ENCODE results near the gene INPP5K. TPM values are rescaled to one million over a fixed set of nuclear protein-coding genes. Genes with fewer than 3 reads are reported as not detected.
A peak's percentile ranks its signal among the peaks of the same experiment; 100 is the strongest.

The INPP5K gene
- total and polyA plus RNA-seq, 10 of the 15 experiments (the other 5 are each of a cell fraction or from before 2014, with no cell fraction given), result 0.58 to 41.2 (median 23.3) TPM

- ChIA-PET RAD21 (ENCODE audit: unreplicated experiment) (interaction anchor here (0.8 to 1.6 kb wide), 5 partner anchors 9 to 83 kb away, joined by 3 to 8 read pairs (median 5); partner anchors contain the start of gene SLC43A2), POLR2A (interaction anchor here (0.7 to 1.4 kb wide), 4 partner anchors 8 to 151 kb away, joined by 3 to 8 read pairs (median 4); partner anchors contain the start of genes INPP5K and SLC43A2)
- TF ChIP-seq POLR2AphosphoS5 (IDR thresholded peaks at IDR 0.05; ENCODE audit: low read length) (no peak), SMAD1 (IDR thresholded peaks at IDR 0.05; ENCODE audit: low read depth, partially characterized antibody) (no peak), RB1 (IDR thresholded peaks at IDR 0.05; ENCODE audit: borderline replicate concordance) (no peak), PAX8 (IDR thresholded peaks at IDR 0.05) (no peak), POU2F2 (IDR thresholded peaks at IDR 0.05; ENCODE audit: borderline replicate concordance, low read depth, low read length) (no peak), SUPT20H (IDR thresholded peaks at IDR 0.05; ENCODE audit: borderline replicate concordance, control insufficient read depth, low read depth, low read length) (no peak), RBBP5 (conservative IDR thresholded peaks at IDR 0.05) (no peak), ZNF24 (IDR thresholded peaks at IDR 0.05) (no peak), MYB (IDR thresholded peaks at IDR 0.05; ENCODE audit: borderline replicate concordance, low read depth, low read length) (no peak), NRF1 (conservative IDR thresholded peaks at IDR 0.05; ENCODE audit: low read depth, low read length) (no peak), KAT2A (conservative IDR thresholded peaks at IDR 0.05; ENCODE audit: control insufficient read depth, low read depth, low read length) (no peak)
- TF ChIP-seq, protein P1, sequence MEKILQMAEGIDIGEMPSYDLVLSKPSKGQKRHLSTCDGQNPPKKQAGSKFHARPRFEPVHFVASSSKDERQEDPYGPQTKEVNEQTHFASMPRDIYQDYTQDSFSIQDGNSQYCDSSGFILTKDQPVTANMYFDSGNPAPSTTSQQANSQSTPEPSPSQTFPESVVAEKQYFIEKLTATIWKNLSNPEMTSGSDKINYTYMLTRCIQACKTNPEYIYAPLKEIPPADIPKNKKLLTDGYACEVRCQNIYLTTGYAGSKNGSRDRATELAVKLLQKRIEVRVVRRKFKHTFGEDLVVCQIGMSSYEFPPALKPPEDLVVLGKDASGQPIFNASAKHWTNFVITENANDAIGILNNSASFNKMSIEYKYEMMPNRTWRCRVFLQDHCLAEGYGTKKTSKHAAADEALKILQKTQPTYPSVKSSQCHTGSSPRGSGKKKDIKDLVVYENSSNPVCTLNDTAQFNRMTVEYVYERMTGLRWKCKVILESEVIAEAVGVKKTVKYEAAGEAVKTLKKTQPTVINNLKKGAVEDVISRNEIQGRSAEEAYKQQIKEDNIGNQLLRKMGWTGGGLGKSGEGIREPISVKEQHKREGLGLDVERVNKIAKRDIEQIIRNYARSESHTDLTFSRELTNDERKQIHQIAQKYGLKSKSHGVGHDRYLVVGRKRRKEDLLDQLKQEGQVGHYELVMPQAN (conservative IDR thresholded peaks at IDR 0.05), result no peak
- TF ChIP-seq, protein P2, sequence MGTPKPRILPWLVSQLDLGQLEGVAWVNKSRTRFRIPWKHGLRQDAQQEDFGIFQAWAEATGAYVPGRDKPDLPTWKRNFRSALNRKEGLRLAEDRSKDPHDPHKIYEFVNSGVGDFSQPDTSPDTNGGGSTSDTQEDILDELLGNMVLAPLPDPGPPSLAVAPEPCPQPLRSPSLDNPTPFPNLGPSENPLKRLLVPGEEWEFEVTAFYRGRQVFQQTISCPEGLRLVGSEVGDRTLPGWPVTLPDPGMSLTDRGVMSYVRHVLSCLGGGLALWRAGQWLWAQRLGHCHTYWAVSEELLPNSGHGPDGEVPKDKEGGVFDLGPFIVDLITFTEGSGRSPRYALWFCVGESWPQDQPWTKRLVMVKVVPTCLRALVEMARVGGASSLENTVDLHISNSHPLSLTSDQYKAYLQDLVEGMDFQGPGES (IDR thresholded peaks at IDR 0.05), result no peak
Measured at GRCh38 chr17:1565877-1566276, 49.5 kb upstream of the INPP5K start.

More at GRCh38 chr17:1565877-1566276, 49.5 kb upstream of the INPP5K start:
- FAIRE-seq, result no peak
- SMC1A ChIA-PET (ENCODE audit: uncharacterized antibody, unreplicated experiment), result interaction anchor here (1.1 kb wide), 1 partner anchor 42 kb away, joined by 3 read pairs; no protein-coding TSS in a partner anchor
- 70% methylated on average over 6 of the region's 6 CpGs for WGBS (ENCODE audit: insufficient coverage, insufficient replicate concordance, low lambda C conversion rate, missing lambda C conversion rate)
- H3K9ac ChIP-seq (ENCODE audit: control insufficient read depth, insufficient read depth, low read length), result no peak overlapping the region
- no peak for ATAC-seq
- no peak overlapping the region for H3K4me3 ChIP-seq
- H3K27me3 ChIP-seq (replicated peaks in 1 of 2; ENCODE audit: control insufficient read depth in 2 of 2, insufficient read depth in 2 of 2, low read length in 1 of 2), result no peaks in the 10 kb centered on the region
- CTCF ChIA-PET, result interaction anchor here (1.7 to 3.8 kb wide), 3 partner anchors 12 to 299 kb away, joined by 4 to 22 read pairs (median 6); partner anchors contain the start of gene SLC43A2
- in situ Hi-C loops (cut with MboI) (no loop called here), intact Hi-C loops (cut with micrococcal nuclease; ENCODE audit: unreplicated experiment) (no loop called here)
- H3K79me2 ChIP-seq (ENCODE audit: control insufficient read depth, insufficient read depth, low read length), result peaks cover 16% of the 10 kb centered on the region
- H3K9me3 ChIP-seq (replicated peaks; ENCODE audit: control insufficient read depth, insufficient read depth, low read length), result no peaks in the 10 kb centered on the region
- peak overlapping the region; percentile 55 for H3K4me2 ChIP-seq (ENCODE audit: control insufficient read depth, insufficient read depth)
- peaks cover 18% of the 10 kb centered on the region for H3K4me1 ChIP-seq (ENCODE audit: control insufficient read depth, insufficient read depth, low read length)
- DNase-seq (ENCODE audit: low read depth, low spot score), result no peak
- H3K36me3 ChIP-seq (ENCODE audit: control insufficient read depth in 2 of 2, insufficient read depth in 2 of 2, low read length in 1 of 2), result no peaks in the 10 kb centered on the region
- H2AFZ ChIP-seq (ENCODE audit: control insufficient read depth, low read depth, low read length), result 0 out of 2 replicates have a peak overlapping the region, but pooled peaks have one; percentile 17
- no peaks in the 10 kb centered on the region; the same call in 1 of the 2 replicates for H4K20me1 ChIP-seq (ENCODE audit: control insufficient read depth, insufficient read depth)
- BruUV-seq (replicated peaks), result no TSS peak
- peak overlapping the region; percentile 86; the same call in 1 of the 2 replicates for H3K27ac ChIP-seq (ENCODE audit: control insufficient read depth, insufficient read depth)
